Stimulated activated CD4-positive, alpha-beta T cell treated with anti-CD3 and anti-CD28 coated beads, TNF-alpha, amount 100 ng/mL, for 48 hours (primary cell): ENCODE results near the gene SPRN.

Source experiments
- DNase-seq, 3 donors: peaks; one replicate each; pipeline ENCODE4 v3.0.0-alpha.2; 2020; ENCODE audit warnings: low read depth in 3 of 3

SPRN gene

DNA sequence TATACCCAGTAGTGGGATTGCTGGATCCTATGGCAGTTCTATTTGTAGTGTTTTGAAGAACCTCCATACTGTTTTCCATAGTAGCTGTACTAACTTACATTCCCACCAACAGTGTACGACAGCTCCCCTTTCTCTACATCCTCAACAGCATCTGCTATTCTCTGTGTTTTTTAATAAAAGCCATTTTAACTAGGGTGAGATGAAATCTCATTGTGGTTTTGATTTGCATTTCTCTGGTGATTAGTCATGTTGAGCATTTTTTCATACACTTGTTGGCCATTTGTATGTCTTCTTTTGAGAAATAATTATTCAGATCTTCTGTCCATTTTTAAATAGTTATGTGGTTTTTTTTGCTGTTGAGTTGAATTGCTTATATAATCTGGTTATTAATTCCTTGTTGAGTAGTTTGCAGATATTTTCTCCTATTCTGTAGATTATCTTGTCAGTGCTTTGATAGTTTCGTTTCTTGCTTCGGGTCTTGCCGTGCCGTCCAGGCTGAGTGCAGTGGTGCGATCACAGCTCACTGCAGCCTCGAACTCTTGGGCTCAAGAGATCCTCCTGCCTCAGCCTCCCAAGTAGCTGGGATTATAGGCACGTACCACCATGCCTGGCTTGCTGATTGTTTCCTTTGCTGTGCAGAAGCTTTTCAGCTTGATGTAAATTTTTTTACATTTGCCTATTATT, 18.4 kb downstream of the SPRN start:
- no peak for DNase-seq

DNA sequence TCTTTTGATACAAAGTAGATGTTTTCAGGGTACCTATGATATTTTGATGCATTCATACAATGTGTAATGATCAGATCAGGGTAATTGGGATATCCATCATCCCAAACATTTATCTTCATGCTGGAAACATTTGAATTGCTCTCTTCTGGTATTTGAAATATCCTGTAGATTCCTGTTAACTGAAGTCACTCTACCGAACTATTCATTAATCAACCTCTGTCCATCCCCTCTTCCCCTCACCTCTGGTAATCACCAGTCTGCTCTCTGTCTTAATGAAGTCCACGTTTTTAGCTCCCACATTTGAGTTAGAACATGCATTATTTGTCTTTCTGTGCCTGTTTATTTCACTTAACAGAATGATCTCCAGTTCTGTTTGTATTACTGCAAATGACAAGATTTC, 19.2 kb downstream of the SPRN start:
- DNase-seq, result no peak

DNA sequence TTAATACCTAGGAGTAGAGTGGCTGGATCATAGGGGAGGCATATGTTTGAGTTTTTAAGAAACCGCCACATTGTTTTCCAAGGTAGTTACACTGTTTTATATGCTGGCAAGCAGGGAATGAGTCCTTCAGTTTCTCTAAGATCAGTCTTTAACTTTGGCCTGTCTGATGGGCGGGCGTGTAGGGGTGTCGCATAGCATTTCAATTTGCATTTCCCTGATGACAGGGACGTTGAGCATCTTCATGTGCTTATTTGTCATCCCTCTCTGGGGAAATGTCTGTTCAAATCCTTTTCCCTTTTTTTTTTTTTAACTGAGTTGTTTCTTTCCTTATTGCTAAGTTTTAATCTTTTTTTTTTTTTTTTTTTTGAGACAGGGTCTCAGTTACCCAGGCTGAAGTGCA, 20.6 kb downstream of the SPRN start:
- DNase-seq, result no peak

DNA sequence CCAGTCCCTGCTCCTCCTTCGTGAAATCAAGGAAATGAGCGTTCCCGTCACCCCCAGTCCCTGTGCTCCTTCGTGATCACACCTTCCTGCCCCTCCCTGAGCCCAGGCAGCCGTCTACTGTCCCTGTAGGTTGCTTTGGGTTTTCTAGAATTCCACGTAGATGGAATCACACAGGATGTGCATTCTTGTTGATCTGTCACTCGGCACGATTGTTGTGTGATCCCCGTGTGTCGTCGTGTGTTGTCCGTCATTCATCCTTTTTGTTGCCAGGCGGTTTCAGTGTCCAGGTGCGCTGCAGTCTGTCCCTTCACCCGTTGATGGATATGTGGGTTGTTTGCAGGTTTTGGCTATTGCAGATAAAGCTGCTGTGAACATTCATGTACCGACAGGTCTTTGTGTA, 21.1 kb downstream of the SPRN start:
- DNase-seq, result no peak

DNA sequence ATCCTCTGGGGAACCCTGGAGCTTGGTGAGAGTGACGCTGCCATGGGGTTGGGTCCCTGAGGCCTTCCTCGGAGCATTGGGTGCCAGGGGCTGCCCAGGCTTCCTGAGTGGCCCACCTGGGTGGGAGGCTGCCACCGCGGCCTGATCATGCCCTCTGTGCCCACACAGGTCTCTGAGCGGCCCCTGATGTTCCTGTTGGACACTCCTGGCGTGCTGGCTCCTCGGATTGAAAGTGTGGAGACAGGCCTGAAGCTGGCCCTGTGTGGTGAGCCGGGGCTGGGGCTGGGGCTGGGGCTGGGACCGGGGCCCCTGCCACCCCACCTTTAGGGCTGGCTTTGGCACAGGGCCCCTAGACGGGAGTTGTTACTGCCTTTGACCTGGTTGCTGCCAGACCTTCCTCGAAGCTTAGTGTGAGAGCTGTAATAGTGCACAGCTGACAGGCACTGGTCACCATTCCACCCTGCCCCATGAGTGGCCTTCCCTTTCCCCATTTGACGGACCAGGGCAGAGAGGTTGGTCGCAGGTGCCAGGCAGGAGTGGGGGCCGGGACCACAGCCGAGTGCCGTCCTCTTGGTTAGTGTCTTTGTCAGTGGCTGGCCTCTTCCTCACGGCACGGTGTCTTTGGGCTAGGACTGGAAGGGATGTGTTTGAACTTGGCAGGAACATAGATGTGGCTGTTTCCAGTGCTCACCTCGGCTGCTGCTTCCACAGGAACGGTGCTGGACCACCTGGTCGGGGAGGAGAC, 22.3 kb downstream of the SPRN start:
- DNase-seq, result no peak

DNA sequence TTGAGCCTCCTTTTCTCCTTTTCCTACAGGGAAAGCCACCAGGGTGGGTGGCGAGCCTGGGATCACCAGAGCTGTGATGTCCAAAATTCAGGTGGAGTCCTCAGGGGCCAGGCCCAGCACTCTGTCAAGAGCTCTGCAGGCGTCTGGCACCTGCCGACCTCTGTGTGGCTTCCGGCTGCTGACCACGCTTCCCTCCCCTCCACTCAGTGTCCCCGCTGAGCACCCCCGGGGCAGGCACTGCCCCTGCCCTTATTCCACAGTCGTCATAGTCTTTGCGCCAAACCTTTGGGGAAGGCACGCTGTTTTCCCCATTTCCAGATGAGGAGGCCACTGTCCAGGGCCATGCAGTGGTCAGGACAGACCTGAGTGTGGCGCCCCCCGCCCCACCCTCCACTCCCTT, 22.9 kb downstream of the SPRN start:
- DNase-seq, result no peak

DNA sequence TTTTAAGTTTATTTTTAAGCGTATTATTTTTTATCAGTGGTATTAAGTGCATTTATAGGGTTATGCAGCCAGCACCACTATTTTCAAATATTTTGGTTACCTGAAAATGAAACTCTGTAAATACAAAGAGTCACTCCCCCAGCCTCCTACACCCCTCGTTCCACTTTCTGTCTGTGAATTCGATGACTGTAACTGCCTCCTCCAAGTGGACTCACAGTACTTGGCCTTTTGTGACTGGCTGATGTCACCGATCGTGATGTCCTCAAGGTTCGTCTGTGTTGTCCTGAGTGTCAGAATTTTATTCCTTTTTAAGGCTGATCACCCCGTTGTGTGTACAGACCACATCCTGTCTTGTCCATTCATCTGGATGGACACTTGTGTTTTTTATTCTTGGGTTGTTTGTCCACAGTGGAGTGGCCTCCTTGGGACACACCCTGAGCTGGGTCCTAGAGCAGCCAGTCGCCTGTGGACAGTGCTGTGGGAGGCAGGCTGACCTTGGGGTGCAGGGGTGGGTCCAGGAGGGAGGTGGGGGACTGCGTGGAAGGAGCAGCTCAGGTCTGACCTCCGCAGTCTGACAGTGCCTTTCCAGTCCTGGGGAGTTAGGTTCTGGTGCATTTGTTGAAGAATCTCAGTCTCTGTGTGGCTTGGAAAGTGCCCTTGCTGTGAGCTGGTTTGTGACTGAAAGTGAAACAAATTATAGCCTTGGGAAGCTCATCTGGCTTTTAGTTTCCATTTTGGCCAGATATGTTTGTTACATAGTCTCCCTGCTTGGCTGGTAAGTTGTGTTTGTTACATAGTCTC, 23.6 kb downstream of the SPRN start:
- no peak for DNase-seq

DNA sequence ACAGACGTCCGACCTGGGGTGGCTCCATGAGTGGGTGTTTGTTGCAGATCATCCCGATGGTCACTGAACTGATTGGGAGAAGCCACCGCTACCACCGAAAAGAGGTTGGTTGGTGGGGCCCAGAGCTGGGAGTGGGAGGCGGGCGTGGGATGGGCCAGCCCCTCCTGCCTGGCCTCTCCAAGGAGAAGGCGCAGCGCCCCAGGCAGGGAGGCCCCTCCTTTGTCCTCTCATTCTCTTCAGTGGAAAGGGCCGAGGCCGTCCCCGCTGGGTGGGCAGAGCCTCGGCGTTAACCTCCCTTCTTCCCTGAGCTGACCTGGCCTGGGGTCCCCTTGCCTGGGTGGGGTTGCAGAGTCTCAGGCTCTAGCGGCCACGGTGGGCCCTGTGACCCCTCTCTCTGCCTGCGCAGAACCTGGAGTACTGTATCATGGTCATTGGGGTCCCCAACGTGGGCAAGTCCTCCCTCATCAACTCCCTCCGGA, 25.3 kb downstream of the SPRN start:
- no peak for DNase-seq

DNA sequence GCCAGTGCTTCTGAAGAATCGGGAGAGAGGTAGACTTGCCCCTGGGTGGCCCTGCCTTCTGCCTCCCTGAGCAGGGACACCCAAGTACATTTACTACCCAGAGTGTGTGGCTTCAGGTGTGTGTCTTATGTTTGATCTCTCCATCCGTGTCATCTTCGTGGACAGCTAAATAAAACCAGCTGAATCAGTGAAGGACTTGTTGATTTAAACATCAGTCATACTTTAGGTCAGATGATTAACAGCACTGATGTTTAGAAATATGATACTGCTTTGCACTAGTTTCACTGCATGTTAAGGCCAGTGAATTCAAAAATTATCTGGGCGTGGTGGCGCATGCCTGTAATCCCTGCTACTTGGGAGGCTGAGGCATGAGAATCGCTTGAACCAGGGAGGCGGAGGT, 26.5 kb downstream of the SPRN start:
- DNase-seq, result no peak

DNA sequence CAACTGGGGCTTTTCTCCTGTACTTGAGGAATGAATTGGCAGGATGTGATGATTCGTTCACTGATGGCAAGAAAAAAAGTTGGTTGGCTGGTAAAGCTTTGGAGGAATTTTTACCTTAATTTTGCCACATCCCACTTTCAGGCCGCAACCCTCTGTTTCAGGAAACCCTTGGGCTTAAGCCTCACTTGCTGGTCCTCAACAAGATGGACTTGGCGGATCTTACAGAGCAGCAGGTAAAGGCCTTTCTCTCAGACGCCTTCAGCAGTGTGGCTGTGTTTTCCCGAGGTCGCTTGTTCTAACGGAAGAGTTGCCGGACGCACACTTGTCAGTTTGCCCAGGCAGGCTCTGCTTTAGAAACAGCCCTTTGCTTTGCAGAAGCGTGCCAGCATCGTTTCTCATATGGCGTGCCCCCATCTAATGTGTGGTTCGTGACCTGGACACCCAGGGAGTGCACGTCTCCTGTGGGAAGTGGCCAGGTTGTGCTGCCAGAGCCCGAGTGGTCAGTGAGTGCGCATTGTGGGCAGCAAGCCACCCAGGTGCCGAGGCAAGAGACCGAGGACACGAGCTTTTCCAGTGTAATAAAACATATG, 28.3 kb downstream of the SPRN start:
- no peak for DNase-seq

DNA sequence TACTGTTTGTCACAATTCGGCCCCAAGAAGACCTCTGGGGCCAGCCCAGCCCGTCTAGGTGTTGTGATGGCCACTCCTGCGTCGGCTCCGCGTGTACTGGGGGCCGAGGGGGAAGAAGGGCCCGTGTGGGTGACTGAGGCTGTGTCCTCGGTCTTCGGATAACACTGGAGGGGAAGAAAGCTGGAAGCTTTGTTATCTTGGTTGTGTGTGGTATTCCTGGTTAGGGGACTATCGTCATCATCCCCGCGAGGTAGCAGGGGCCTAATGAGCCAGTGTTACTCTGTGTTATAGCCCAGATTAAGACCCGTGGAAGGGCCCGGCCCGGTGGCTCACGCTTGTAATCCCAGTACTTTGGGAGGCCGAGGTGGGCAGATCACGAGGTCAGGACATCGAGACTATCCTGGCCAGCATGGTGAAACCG, 29.6 kb downstream of the SPRN start:
- no peak for DNase-seq

DNA sequence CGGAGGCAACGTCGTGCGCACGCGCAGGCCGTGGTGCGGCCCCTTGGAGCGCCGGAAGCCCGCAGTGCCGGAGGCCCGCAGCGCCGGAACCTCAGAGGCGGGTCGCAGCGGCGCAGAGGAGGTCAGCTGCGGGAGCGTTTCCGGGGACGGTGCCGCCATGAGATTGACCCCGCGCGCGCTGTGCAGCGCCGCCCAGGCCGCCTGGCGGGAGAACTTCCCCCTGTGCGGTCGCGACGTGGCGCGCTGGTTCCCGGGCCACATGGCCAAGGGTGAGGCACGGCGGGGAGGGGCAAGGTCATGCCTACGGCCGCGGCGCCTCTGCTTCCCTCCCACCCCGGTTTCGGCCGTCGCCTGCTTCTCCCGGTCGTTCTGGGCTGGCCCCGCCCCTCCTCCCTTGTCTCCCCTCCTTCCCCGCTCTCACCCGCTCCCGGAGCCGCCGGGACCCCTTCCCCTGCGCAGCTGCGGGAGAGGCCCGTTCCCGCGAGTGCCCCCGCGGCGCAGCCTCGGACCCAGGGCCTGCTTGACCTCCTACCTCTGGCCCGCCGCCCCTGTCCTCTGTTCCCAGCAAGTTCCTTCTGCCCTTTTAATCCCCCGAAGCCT, 30.3 kb downstream of the SPRN start, which contains the start of gene MTG1:
Gene MTG1 (plus strand): TSS at position 94 of the 600 bp plus-strand sequence. CDS start 64 bp downstream, at position 158.
- DNase-seq, result peak; percentile 89 to 96 (median 91)

DNA sequence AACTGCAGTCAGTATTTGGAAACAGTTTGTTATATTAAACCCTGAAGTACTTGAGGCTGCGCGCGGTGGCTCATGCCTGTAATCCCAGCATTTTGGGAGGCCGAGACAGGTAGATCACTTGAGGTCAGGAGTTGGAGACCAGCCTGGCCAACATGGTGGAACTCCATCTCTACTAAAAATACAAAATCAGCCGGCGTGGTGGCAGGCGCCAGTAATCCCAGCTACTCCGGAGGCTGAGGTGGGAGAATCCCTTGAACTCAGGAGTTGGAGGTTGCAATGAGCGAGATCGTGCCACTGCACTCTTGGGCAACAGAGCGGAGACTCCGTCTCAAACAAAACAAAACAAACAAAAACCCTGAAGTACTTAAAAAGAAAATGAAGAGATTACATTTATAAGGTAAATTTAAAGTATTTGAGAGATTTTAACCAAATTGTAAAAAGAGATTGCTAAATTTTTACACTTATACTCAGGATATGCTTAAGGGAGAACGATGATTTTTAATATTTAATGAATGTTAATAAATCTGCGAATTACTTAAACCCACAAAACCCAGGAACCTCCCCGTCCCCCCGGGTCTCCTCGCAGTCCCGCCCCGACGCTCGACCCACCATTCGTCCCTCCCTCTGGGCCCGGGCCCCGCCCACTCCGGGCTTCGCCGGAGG, 30.9 kb downstream of the SPRN start:
- DNase-seq, result no peak

DNA sequence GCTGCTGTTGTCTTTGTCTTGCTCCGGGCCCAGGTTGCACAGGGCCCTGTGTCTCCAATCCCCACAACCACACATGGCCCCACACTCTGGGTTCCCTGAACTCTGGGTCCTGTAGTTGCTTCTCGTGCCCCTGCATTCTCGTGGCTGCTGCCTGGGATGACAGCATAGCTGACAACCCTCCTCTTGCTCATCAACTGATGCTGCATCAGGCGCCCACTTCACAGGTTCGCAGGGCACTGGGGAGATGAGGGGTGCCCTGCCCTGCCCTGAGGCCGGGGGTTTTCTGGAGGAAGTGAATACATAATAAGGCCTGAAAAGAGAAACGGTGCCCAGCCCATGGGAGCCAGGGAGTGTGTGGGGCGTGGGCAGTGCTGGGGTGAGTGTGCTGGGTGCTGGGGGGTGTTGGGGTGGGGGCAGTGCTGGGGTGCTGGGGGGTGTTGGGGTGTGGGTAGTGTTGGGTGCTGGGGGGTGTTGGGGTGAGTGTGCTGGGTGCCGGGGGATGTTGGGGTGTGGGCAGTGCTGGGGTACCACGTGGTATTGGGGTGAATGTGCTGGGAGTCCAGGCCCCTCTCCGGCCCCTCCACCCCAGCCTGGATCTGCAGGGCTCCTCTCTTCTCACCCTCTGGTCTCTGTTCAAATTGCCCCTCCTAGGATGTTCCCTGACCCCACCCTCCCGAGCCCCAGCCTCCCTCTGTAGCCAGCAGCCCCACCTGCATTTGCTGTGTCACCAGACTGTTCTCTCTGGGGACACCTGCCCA, 32.5 kb downstream of the SPRN start:
- DNase-seq, result no peak

DNA sequence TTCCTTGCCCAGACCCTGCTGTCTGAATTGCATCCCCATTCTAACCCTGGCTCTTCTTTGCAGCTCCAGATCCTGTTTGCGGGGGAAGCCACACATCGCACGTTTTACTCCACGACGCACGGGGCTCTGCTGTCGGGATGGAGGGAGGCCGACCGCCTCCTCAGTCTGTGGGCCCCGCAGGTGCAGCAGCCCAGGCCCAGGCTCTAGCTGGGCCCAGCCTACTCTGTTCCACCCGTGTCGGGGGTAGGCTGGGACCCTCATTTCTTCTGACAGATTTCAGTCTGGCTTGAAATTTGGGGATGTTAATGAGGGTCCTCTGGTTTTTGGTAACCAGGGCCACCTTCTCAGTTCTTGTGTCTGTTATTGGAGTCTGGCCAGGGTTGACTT, 33.2 kb downstream of the SPRN start:
- DNase-seq, result no peak

DNA sequence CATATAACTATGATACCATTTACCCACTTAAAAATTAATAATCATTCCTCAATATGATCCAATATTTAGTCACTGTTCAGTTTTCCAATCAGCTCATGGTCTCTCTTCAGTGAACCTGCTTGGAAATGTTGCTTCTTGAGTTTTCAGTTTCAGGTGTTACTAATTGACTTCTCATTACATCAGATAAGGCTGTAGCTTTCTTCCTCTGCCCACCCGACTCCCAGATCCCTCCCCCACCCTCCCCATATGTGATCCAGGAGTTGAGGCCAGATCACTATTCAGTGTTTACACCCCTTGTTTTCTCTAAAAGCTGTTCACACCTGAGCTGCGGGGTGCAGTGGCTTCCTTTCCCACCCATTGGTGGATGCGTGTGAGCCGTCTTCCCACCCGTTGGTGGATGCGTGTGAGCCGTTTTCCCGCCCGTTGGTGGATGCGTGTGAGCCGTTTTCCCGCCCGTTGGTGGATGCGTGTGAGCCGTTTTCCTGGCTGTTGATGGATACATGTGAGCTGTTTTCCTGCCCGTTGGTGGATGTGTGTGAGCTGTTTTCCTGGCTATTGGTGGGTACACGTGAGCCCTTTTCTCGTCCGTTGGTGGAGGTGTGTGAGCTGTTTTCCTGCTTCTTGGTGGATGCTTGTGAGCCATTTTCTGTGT, 33.7 kb downstream of the SPRN start:
- no peak for DNase-seq

DNA sequence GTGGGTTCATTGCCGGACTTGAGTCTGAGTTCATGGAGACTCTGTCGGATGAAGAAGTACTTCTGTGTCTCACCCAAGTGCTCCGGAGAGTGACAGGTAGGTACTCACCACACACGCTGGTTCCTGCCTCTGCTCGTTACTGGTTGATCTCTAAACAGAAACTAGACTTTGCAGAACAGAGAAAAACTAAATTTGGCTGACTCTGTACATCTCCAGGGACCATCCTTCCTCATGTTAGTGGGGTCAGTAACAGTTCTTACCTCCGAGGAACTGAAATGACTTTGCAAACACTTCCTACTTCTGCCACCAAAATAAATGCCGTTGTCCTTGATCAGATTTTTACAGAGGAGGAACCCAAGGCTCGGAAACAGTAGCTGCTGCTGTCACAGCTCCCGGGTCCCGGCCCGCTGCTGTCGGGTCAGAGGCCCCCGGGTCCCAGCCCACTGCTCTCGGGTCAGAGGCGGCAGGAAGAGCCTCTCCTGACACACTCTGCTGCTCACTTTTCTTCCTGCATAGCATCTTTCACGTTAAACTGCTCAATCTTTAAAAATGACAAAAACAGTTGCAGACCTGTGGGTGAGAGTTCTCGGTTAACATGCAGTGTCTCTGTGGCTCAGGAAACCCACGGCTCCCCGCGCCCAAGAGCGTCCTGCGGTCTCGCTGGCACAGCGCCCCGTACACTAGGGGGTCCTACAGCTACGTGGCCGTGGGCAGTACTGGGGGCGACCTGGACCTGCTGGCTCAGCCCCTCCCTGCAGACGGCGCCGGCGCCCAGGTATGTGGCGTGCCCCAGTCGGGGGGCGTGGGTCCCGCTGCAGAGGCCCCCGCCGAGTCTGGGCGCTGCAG, 35.2 kb downstream of the SPRN start:
- no peak for DNase-seq

DNA sequence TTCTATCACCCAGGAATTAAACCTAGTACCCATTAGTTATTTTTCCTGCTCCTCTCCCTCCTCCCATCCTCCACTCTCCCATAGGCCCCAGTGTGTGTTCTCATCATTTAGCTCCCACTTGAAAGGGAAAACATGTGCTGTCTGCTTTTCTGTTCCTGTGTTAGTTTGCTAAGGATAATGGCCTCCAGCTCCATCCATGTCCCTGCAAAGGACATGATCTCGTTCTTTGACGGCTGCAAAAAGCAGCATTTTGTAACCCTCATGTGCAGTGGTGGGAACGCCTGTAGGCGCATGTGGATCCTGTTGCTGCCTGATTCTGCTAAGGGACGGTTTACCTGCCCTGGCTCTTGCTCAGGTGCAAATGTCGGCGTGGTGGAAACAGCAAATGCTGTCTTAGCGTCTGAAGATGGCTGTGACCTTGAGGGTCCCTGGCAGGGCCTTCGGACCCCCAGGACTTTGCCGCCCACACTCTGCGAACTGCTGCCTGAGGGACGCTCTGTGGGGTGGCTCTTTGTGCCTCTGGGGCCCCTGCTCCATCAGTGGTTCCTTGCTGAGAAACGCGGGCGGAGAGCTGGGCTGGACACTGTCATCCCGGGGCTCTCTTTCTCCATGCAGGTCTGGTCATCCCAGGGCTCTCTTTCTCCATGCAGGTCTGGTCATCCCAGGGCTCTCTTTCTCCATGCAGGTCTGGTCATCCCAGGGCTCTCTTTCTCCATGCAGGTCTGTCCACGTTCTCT, 36.0 kb downstream of the SPRN start:
- no peak for DNase-seq
